ENCODE measurements around the gene PPP1R16B. TPM values are rescaled to one million over a fixed set of nuclear protein-coding genes. Genes with fewer than 3 reads are reported as not detected.
A peak's percentile ranks its signal among the peaks of the same experiment; 100 is the strongest.
"Not testable (repeated sequence)": the region's sequence is repeated elsewhere in the genome, so short reads cannot be mapped to it uniquely, and the experiment has no call there.

PPP1R16B gene
- total RNA-seq, 1 experiment from 2014 or later: not detected

- DNase-seq (ENCODE audit: low read depth): no peak
Observed at GRCh38 chr20:38844963-38845362, 39.5 kb downstream of the PPP1R16B start.

GRCh38 chr20:38847840-38848239 lies 42.3 kb downstream of the PPP1R16B start:
- no peak for DNase-seq (ENCODE audit: low read depth)

DNA sequence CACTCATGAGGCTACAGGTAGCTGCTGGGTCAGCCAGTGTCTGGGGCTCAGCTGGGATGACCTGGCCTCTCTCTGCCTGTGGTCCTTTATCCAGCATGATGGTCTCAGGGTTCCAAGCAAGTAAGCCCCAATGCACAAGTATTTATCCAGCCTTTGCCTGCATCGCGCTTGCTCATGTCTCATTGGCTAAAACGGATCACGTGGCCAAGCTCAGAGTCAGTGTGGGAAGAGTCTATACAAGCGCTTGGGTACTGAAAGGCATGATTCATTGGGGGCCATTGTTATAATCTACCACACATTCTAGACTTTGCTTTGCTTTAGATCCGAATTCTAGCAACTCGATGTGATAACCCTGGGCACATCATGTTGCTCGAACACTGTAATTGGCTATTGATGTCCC lies 48.3 kb downstream of the PPP1R16B start:
- DNase-seq (ENCODE audit: low read depth): no peak

- no peak for DNase-seq (ENCODE audit: low read depth)
Observed at GRCh38 chr20:38854654-38855066, 49.2 kb downstream of the PPP1R16B start.

- DNase-seq (ENCODE audit: low read depth): peak; percentile 28
Observed at GRCh38 chr20:38855356-38855755, 49.9 kb downstream of the PPP1R16B start.

DNA sequence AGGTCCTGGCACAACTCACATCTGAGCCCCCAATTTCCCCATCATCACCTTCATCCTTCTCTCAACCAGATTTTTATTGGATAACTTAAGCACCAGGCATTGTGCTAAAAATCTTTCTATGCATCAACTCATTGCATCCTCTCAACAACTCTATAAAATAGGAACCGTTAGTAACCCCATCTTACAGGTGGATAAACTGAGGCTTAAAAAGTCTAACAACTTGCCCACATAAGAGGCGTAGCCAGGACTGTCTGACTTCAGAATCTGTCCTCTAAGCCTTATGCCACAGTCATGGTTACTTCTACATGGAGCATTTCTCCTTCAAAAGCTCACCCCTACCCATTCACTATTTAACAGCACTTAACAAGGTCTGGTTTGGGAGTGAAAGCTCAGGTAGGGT lies 51.1 kb downstream of the PPP1R16B start:
- no peak for DNase-seq (ENCODE audit: low read depth)

- DNase-seq (ENCODE audit: low read depth): no peak
Observed at GRCh38 chr20:38857703-38858102, 52.2 kb downstream of the PPP1R16B start.

DNA sequence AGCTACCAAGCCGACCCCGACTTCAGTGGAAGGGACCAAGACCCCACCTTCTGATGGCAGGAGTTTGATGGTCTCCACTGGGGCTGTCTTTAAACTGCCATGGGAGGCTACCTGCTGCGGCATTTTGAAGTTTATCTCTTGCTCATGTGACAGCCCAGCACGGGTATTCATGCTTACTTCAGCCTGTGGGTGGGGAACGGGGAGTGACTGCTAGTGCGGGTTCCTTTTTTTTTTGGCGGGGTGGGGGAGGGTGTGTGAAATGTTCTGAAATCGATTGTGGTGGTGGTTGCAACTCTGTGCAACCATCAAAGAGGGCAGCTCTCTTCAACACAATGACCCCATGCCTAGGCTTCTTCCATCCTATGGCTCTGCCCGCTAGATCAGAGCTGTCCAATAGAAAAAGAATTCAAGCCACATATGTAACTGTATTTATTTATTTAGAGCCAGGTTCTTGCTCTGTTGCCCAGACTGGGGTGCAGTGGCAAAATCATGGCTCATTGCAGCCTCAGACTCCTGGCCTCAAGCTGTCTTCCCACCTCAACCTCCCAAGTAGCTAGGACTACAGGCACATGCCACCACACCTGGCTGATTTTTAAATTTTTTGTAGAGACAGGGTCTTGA lies 53.7 kb downstream of the PPP1R16B start:
- DNase-seq (ENCODE audit: low read depth): no peak

GRCh38 chr20:38859857-38860256 lies 54.4 kb downstream of the PPP1R16B start:
- not testable (repeated sequence) for DNase-seq (ENCODE audit: low read depth)

- no peak for DNase-seq (ENCODE audit: low read depth)
Observed at GRCh38 chr20:38861071-38861401, 55.5 kb downstream of the PPP1R16B start.

GRCh38 chr20:38862226-38862625 lies 56.7 kb downstream of the PPP1R16B start:
- DNase-seq (ENCODE audit: low read depth): no peak

- DNase-seq (ENCODE audit: low read depth): peak; percentile 27
Observed at GRCh38 chr20:38863024-38863851, 57.7 kb downstream of the PPP1R16B start.

DNA sequence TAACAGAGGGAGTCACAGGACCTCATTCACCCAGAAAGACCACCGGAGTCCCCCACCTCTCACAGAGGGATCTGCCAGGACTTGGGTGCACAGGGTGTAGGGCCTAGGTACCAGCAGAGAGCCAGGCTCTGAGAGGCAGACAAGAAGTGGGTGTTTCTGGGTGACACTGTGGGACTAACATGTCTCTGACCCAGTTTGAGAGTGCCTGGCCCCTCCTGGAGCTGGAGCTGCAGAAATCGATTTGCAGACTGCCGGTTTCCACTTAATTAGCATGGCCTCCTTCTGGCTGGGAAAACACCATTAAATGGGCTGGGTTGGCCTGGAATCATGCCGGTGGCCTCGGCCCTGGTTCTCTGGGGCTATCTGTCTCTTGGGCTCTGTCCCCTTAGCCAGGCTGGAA lies 59.2 kb downstream of the PPP1R16B start:
- no peak for DNase-seq (ENCODE audit: low read depth)

GRCh38 chr20:38866265-38867061 lies 61.0 kb downstream of the PPP1R16B start:
- no peak for DNase-seq (ENCODE audit: low read depth)

- DNase-seq (ENCODE audit: low read depth): no peak
Observed at GRCh38 chr20:38867062-38867359, 61.5 kb downstream of the PPP1R16B start.

DNA sequence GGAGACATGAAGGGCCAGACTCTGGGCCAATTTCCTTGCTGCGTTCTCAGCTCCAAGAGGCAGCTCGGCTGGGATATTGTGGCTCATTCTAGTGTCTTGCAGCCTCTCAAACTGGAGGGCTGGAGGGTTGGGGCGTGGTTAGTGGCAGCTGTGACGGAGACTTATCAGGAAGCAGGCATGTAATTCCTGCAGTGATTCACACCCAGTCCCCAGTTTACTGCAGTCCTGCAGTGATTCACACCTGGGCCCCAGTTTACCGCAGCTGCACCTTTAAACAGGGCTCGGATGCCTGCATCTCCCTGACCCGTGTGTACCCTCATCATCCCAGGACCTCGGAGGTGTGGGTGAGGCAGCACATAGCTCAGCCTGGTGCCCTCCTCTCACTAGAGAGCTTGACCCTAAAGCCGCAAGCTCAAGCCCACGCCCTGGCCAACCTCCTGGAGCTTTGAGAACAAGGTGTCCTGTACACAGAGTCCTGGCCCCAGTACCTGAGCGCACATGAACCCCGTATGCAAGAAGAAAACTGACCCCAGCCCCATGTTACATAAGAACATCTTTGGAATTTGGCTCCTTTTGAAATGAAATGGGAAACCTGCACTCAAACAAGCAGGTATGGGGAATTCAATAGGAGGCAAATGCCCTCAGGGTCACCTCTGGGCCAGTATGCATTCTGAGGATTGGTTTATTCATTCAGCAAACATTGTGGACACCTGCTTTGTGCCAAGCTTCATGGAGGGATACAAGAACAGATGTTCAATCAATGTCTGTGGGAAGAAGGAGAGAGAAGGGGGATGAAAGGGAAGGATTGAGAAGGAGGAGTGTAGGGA lies 65.4 kb downstream of the PPP1R16B start:
- DNase-seq (ENCODE audit: low read depth): peak; percentile 72

GRCh38 chr20:38871560-38871953 lies 66.1 kb downstream of the PPP1R16B start:
- DNase-seq (ENCODE audit: low read depth): no peak

DNA sequence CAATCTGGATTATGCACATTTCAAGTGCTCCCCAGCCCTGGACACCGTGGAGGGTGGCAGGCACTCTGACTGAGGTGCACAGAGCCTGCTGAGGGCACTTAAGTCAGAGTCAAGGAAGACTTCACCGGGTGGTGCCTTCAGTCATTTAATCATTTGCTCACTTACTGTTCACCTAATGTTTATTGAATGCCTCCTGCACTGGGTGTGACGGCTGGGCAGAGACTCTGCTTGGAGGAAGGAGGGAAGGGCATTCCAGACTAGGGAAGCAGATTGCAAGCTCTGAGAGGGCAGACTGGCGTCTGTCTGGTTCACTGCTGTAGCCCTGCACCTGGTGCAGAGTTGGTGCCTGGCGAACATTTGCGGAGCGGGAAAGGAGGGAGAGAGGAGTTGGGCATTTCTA lies 66.5 kb downstream of the PPP1R16B start:
- DNase-seq (ENCODE audit: low read depth): no peak

DNA sequence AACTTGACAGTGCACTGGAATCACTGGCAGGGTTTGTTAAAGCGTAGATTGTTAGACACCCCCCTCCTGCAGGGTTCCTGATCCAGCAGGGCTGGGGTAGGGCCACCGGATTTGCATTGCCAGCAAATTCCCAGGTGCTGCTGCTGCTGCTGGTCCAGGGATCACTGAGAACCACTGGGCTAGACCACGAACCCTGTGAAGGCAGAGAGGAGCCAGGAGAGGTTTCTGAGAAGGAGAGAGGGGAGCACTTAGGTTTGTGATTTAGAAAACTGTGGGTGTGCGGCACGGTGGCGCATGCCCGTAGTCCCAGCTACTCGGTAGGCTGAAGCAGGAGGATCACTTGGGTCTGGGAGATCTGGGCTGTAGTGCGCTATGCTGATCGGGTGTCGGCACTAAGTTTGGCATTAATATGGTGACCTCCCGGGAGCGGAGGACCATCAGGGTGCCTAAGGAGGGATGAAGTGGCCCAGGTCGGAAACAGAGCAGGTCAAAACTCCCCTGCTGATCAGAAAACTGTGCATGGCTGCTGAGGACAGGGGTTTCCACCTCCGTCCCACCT lies 67.1 kb downstream of the PPP1R16B start:
- no peak for DNase-seq (ENCODE audit: low read depth)

GRCh38 chr20:38873050-38873581 lies 67.6 kb downstream of the PPP1R16B start:
- no peak for DNase-seq (ENCODE audit: low read depth)

GRCh38 chr20:38874460-38875174 lies 69.1 kb downstream of the PPP1R16B start:
- no peak for DNase-seq (ENCODE audit: low read depth)

Data from M059J (cell line).